IMR-90 (cell line): ENCODE data around the gene PLPP4. TPM values are rescaled to one million over a fixed set of nuclear protein-coding genes. Genes with fewer than 3 reads are reported as not detected.

Experiments used
- ATAC-seq: fragments of 200-7000 bp; cut with Tn5 transposase; 2 replicates; pipeline ENCODE4 v1.9.1; 2020; ENCODE audit warnings: low read depth, mild to moderate bottlenecking, moderate library complexity
- BruUV-seq: library from RNA; stranded (reverse); fragments of 400-500 nt; replicated peaks from 2 replicates; lab custom pipeline; 2021; lab: Mats Ljungman, UMichigan
- CTCF ChIA-PET: fragments of 300-600 bp; formaldehyde crosslinking; extraction: SDS; loops from one replicate; lab custom pipeline; 2021; ENCODE audit warnings: antibody characterized with exemption; lab: Yijun Ruan, JAX
- POLR2A ChIA-PET: fragments of 300-600 bp; sonication (Branson Sonifier 250); formaldehyde crosslinking; loops from one replicate; lab custom pipeline; 2022; ENCODE audit warnings: antibody characterized with exemption; ENCODE audit not compliant: unreplicated experiment; lab: Charles Lee
- DNase-seq: peaks from one replicate; pipeline ENCODE4 v3.0.0; 2013
- H2AFZ ChIP-seq: replicated peaks from 2 replicates; pipeline ENCODE3; 2013; ENCODE audit warnings: low read length, mild to moderate bottlenecking; ENCODE audit not compliant: poor library complexity
- H2AK5ac ChIP-seq: 2 replicates; pipeline ENCODE4 v1.6.1; 2013; ENCODE audit warnings: low read depth, low read length, inconsistent platforms
- H2AK9ac ChIP-seq: replicated peaks from 2 replicates; pipeline ENCODE3; 2013; ENCODE audit warnings: mild to moderate bottlenecking, low read depth, low read length, moderate library complexity; ENCODE audit not compliant: poor library complexity
- H2BK120ac ChIP-seq: 2 replicates; pipeline ENCODE4 v1.6.1; 2013; ENCODE audit warnings: low read depth, low read length, inconsistent platforms
- H2BK15ac ChIP-seq: 3 replicates; pipeline ENCODE4 v1.6.1; 2013; ENCODE audit warnings: low read depth, low read length, inconsistent platforms
- H2BK20ac ChIP-seq: 2 replicates; pipeline ENCODE4 v1.6.1; 2013; ENCODE audit warnings: low read depth, mild to moderate bottlenecking, inconsistent platforms, low read length, moderate library complexity
- H2BK5ac ChIP-seq: 2 replicates; pipeline ENCODE4 v1.6.1; 2013; ENCODE audit warnings: mild to moderate bottlenecking, low read depth, low read length, inconsistent platforms; ENCODE audit not compliant: poor library complexity, severe bottlenecking
- H3K14ac ChIP-seq: replicated peaks from 2 replicates; pipeline ENCODE4 v1.6.1; 2013; ENCODE audit warnings: low read depth, low read length, inconsistent platforms
- H3K18ac ChIP-seq: 2 replicates; pipeline ENCODE4 v1.6.1; 2013; ENCODE audit warnings: low read depth, low read length, control low read depth
- H3K23ac ChIP-seq: 2 replicates; pipeline ENCODE4 v1.6.1; 2013; ENCODE audit warnings: low read depth, low read length, inconsistent platforms
- H3K27ac ChIP-seq: 2 replicates; pipeline ENCODE4 v1.5.1; 2013; ENCODE audit warnings: mild to moderate bottlenecking, control low read depth, low read length; ENCODE audit not compliant: insufficient read depth
- H3K27me3 ChIP-seq: 2 replicates; pipeline ENCODE4 v1.6.1; 2013; ENCODE audit warnings: low read length; ENCODE audit not compliant: control insufficient read depth, insufficient read depth
- H3K36me3 ChIP-seq: 2 replicates; pipeline ENCODE4 v1.6.1; 2013; ENCODE audit warnings: low read length, mixed read lengths; ENCODE audit not compliant: control insufficient read depth, insufficient read depth
- H3K4ac ChIP-seq: 2 replicates; pipeline ENCODE4 v1.6.1; 2013; ENCODE audit warnings: low read depth, low read length, inconsistent platforms
- H3K4me1 ChIP-seq: 2 replicates; pipeline ENCODE4 v1.6.1; 2013; ENCODE audit warnings: low read length, mixed read lengths; ENCODE audit not compliant: control insufficient read depth, insufficient read depth
- H3K4me2 ChIP-seq: 2 replicates; pipeline ENCODE4 v1.6.1; 2013; ENCODE audit warnings: low read depth, mild to moderate bottlenecking, control low read depth, low read length, moderate library complexity
- H3K4me3 ChIP-seq: 2 replicates; pipeline ENCODE4 v1.5.1; 2013; ENCODE audit warnings: low read depth, mild to moderate bottlenecking, control low read depth, low read length, moderate library complexity; ENCODE audit not compliant: insufficient read depth
- H3K56ac ChIP-seq: 2 replicates; pipeline ENCODE4 v1.6.1; 2013; ENCODE audit warnings: low read length, inconsistent platforms; ENCODE audit not compliant: insufficient read depth; ENCODE audit errors: extremely low read depth
- H3K79me1 ChIP-seq, 2 experiments: 2 replicates each; pipeline ENCODE4 v1.6.1; 2013; ENCODE audit warnings: low read length in 2 of 2, inconsistent platforms in 1 of 2, low read depth in 1 of 2
- H3K9ac ChIP-seq: 2 replicates; pipeline ENCODE4 v1.6.1; 2013; ENCODE audit warnings: low read depth, low read length, control low read depth
- H3K9me1 ChIP-seq: 2 replicates; pipeline ENCODE4 v1.6.1; 2013; ENCODE audit warnings: low read length, inconsistent platforms; ENCODE audit not compliant: insufficient read depth
- H3K9me3 ChIP-seq: 2 replicates; pipeline ENCODE4 v1.6.1; 2013; ENCODE audit warnings: low read length; ENCODE audit not compliant: control insufficient read depth, insufficient read depth
- H4K20me1 ChIP-seq: 2 replicates; pipeline ENCODE4 v1.6.1; 2013; ENCODE audit warnings: low read length, inconsistent platforms; ENCODE audit not compliant: insufficient read depth
- H4K5ac ChIP-seq: 2 replicates; pipeline ENCODE4 v1.6.1; 2013; ENCODE audit warnings: mild to moderate bottlenecking, low read depth, low read length, control low read depth
- H4K8ac ChIP-seq, 2 experiments: 2 replicates each; pipeline ENCODE4 v1.6.1; 2013; ENCODE audit warnings: low read depth in 2 of 2, low read length in 2 of 2, control low read depth in 1 of 2, inconsistent platforms in 1 of 2
- H4K91ac ChIP-seq: 2 replicates; pipeline ENCODE4 v1.6.1; 2013; ENCODE audit warnings: low read depth, low read length, inconsistent platforms; ENCODE audit not compliant: insufficient read depth
- BHLHE40 ChIP-seq: fragments of 150-350 bp; IDR thresholded peaks from 2 replicates; pipeline ENCODE4 v1.6.1; 2016; ENCODE audit warnings: mild to moderate bottlenecking, low read depth, low read length
- CEBPB ChIP-seq: IDR thresholded peaks from 2 replicates; pipeline ENCODE4 v1.6.1; 2012; ENCODE audit warnings: low read depth, low read length, improper control_type of control experiment
- CHD1 ChIP-seq: IDR thresholded peaks from 2 replicates; pipeline ENCODE4 v1.6.1; 2012; ENCODE audit warnings: low read depth, low read length, improper control_type of control experiment
- FOS ChIP-seq: fragments of 150-350 bp; IDR thresholded peaks from 2 replicates; pipeline ENCODE4 v1.6.1; 2016; ENCODE audit warnings: low read depth, low read length
- MAFK ChIP-seq: IDR thresholded peaks from 2 replicates; pipeline ENCODE4 v1.6.1; 2012; ENCODE audit warnings: low read depth, low read length, improper control_type of control experiment
- MAZ ChIP-seq: IDR thresholded peaks from 2 replicates; pipeline ENCODE4 v1.6.1; 2012; ENCODE audit warnings: low read depth, mild to moderate bottlenecking, low read length, improper control_type of control experiment, moderate library complexity, borderline replicate concordance
- MXI1 ChIP-seq: IDR thresholded peaks from 2 replicates; pipeline ENCODE4 v1.6.1; 2012; ENCODE audit warnings: low read depth, mild to moderate bottlenecking, low read length, moderate library complexity, borderline replicate concordance
- NFE2L2 ChIP-seq: fragments of 150-350 bp; IDR thresholded peaks from 2 replicates; pipeline ENCODE4 v1.6.1; 2016; ENCODE audit warnings: low read depth, mild to moderate bottlenecking, low read length
- POLR2A ChIP-seq: IDR thresholded peaks from 2 replicates; pipeline ENCODE4 v1.6.1; 2012; ENCODE audit warnings: mild to moderate bottlenecking, low read depth, low read length
- RAD21 ChIP-seq: IDR thresholded peaks from 2 replicates; pipeline ENCODE4 v1.6.1; 2012; ENCODE audit warnings: low read length, improper control_type of control experiment
- RCOR1 ChIP-seq: IDR thresholded peaks from 2 replicates; pipeline ENCODE4 v1.6.1; 2012; ENCODE audit warnings: mild to moderate bottlenecking, low read length, improper control_type of control experiment; ENCODE audit not compliant: insufficient replicate concordance
- RFX5 ChIP-seq: IDR thresholded peaks from 2 replicates; pipeline ENCODE4 v1.8.0; 2012; ENCODE audit warnings: low read depth, mild to moderate bottlenecking, low read length, moderate library complexity
- SMC3 ChIP-seq: fragments of 150-350 bp; IDR thresholded peaks from 2 replicates; pipeline ENCODE4 v1.6.1; 2016; ENCODE audit warnings: low read depth, mild to moderate bottlenecking, antibody characterized with exemption, low read length, moderate library complexity
- WGBS, 2 experiments: methylation state at CpG; one replicate each; pipeline versions ENCODE4 v1.1.5 to v1.1.7; 2013; ENCODE audit warnings: missing lambda C conversion rate in 2 of 2; ENCODE audit not compliant: insufficient read length in 1 of 2; ENCODE audit errors: extremely low coverage in 2 of 2; 5-methylcytosine and 5-hydroxymethylcytosine counted together
- dilution Hi-C: fragments of 300-500 bp; cut with HindIII; formaldehyde crosslinking; loops from one replicate; pipeline ENCODE4 v1.14.3; 2018; ENCODE audit warnings: low sequenced_read_pairs; ENCODE audit not compliant: unreplicated experiment
- in situ Hi-C: fragments of 300-500 bp; cut with MboI; formaldehyde crosslinking; loops from 3 replicates; pipeline ENCODE4 v1.14.3; 2019; ENCODE audit warnings: low sequenced_read_pairs, inconsistent platforms, mixed read lengths
- intact Hi-C: fragments of 100-400 bp; cut with micrococcal nuclease; formaldehyde crosslinking; loops from 2 replicates; pipeline ENCODE4 v1.10.0; 2022
- polyA plus RNA-seq, 3 experiments: library from polyadenylated mRNA; depleted of rRNA; stranded (reverse); fragments of >200 nt; gene quantifications; 2 replicates each; pipeline ENCODE4 v1.2.3, GENCODE V29; 2012; ENCODE audit warnings: low replicate concordance in 1 of 3
- total RNA-seq: library from RNA; depleted of rRNA; stranded (reverse); fragments of >200 nt; gene quantifications from 2 replicates; pipeline ENCODE4 v1.2.3, GENCODE V29; 2012
- TF ChIP-seq, protein P1 (sequence below): conservative IDR thresholded peaks from 2 replicates; pipeline ENCODE4 v1.5.1; 2012; ENCODE audit warnings: mild to moderate bottlenecking, low read depth, low read length, improper control_type of control experiment
- TF ChIP-seq, protein P2 (sequence below): fragments of 150-350 bp; IDR thresholded peaks from 2 replicates; pipeline ENCODE4 v1.6.1; 2016; ENCODE audit warnings: low read depth, mild to moderate bottlenecking, low read length, moderate library complexity, borderline replicate concordance
- TF ChIP-seq, protein P3 (sequence below): fragments of 150-350 bp; IDR thresholded peaks from 2 replicates; pipeline ENCODE4 v1.6.1; 2017; ENCODE audit warnings: mild to moderate bottlenecking, antibody characterized with exemption, low read length, low read depth

The PLPP4 gene
- total and polyA plus RNA-seq, 2 of the 4 experiments (the other 2 are of a cell fraction): 0.18 to 0.60 TPM

DNA sequence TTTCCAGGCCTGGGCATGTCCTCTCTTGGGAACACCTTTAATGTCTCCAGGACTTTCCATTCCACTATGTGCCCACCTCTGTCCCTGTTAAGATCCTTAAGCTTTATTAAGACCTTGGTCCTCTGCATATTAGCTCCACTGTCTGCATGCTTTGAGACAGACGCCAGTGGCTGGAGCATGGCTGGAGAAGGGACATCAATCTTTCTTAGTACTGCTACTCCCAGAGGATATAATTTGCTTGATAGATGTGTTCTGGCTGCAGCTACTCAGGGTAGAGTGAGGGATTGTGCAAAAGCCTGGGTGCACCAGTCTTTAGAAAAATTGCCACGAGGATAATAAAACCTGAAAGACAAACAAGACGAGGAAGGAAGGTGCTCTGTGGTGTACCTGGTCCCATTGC lies 42.9 kb downstream of the PLPP4 start:
- no peaks in the 10 kb centered on the region for H3K79me1 ChIP-seq
- ChIA-PET CTCF (no interaction called here), POLR2A (no interaction called here)
- no peaks in the 10 kb centered on the region for H4K20me1 ChIP-seq
- no peak overlapping the region for H4K8ac ChIP-seq
- H3K23ac ChIP-seq: no peak overlapping the region
- BruUV-seq: no TSS peak
- H4K91ac ChIP-seq: no peak overlapping the region
- no peak overlapping the region for H2BK20ac ChIP-seq
- H3K9ac ChIP-seq: no peak overlapping the region
- peaks cover 18% of the 10 kb centered on the region for H3K9me3 ChIP-seq
- no peak overlapping the region for H4K5ac ChIP-seq
- H3K4me1 ChIP-seq: no peaks in the 10 kb centered on the region
- in situ Hi-C loops: no loop called here
- no peak overlapping the region for H2BK5ac ChIP-seq
- dilution Hi-C loops: no loop called here
- no peak overlapping the region for H2AFZ ChIP-seq
- DNase-seq (no peak), ATAC-seq (no peak)
- no peaks in the 10 kb centered on the region for H3K27me3 ChIP-seq
- H3K56ac ChIP-seq: no peak overlapping the region
- H3K4me3 ChIP-seq: no peak overlapping the region
- intact Hi-C loops: no loop called here
- no peaks in the 10 kb centered on the region for H3K9me1 ChIP-seq
- H3K27ac ChIP-seq: no peak overlapping the region
- WGBS, 2 experiments: 0% methylated on average over 1 of the region's 3 CpGs; no CpG with 5 or more reads in 1 of the 2 experiments
- H3K4me2 ChIP-seq: no peak overlapping the region
- H3K4ac ChIP-seq: no peak overlapping the region
- no peak overlapping the region for H2AK5ac ChIP-seq
- H2BK120ac ChIP-seq: no peak overlapping the region
- TF ChIP-seq CHD1 (no peak), POLR2A (no peak), RCOR1 (no peak), RAD21 (no peak), RFX5 (no peak), NFE2L2 (no peak), BHLHE40 (no peak), MAFK (no peak), MAZ (no peak), SMC3 (no peak), MXI1 (no peak), FOS (no peak), CEBPB (no peak)
- TF ChIP-seq, protein P1, sequence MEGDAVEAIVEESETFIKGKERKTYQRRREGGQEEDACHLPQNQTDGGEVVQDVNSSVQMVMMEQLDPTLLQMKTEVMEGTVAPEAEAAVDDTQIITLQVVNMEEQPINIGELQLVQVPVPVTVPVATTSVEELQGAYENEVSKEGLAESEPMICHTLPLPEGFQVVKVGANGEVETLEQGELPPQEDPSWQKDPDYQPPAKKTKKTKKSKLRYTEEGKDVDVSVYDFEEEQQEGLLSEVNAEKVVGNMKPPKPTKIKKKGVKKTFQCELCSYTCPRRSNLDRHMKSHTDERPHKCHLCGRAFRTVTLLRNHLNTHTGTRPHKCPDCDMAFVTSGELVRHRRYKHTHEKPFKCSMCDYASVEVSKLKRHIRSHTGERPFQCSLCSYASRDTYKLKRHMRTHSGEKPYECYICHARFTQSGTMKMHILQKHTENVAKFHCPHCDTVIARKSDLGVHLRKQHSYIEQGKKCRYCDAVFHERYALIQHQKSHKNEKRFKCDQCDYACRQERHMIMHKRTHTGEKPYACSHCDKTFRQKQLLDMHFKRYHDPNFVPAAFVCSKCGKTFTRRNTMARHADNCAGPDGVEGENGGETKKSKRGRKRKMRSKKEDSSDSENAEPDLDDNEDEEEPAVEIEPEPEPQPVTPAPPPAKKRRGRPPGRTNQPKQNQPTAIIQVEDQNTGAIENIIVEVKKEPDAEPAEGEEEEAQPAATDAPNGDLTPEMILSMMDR: no peak
- TF ChIP-seq, protein P2, sequence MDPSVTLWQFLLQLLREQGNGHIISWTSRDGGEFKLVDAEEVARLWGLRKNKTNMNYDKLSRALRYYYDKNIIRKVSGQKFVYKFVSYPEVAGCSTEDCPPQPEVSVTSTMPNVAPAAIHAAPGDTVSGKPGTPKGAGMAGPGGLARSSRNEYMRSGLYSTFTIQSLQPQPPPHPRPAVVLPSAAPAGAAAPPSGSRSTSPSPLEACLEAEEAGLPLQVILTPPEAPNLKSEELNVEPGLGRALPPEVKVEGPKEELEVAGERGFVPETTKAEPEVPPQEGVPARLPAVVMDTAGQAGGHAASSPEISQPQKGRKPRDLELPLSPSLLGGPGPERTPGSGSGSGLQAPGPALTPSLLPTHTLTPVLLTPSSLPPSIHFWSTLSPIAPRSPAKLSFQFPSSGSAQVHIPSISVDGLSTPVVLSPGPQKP: no peak
- TF ChIP-seq, protein P3, sequence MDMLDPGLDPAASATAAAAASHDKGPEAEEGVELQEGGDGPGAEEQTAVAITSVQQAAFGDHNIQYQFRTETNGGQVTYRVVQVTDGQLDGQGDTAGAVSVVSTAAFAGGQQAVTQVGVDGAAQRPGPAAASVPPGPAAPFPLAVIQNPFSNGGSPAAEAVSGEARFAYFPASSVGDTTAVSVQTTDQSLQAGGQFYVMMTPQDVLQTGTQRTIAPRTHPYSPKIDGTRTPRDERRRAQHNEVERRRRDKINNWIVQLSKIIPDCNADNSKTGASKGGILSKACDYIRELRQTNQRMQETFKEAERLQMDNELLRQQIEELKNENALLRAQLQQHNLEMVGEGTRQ: no peak
- H3K14ac ChIP-seq: no peak overlapping the region
- no peak overlapping the region for H3K18ac ChIP-seq
- no peaks in the 10 kb centered on the region for H3K36me3 ChIP-seq
- no peak overlapping the region for H2AK9ac ChIP-seq
- H2BK15ac ChIP-seq: no peak overlapping the region
